Endothelial cell (in vitro differentiated cells): ENCODE data around the gene MANEA. TPM values are rescaled to one million over a fixed set of nuclear protein-coding genes. Genes with fewer than 3 reads are reported as not detected.

Experiments
- DNase-seq: peaks from one replicate; pipeline ENCODE4 v3.0.0; 2021; ENCODE audit warnings: low spot score
- H3K27ac Mint-ChIP-seq: one replicate; pipeline ENCODE4 v1.8.0; 2021; ENCODE audit warnings: mixed read lengths, inconsistent platforms; ENCODE audit not compliant: unreplicated experiment
- H3K27me3 Mint-ChIP-seq: one replicate; pipeline ENCODE4 v1.8.0; 2021; ENCODE audit warnings: mild to moderate bottlenecking, moderate library complexity, mixed read lengths, inconsistent platforms; ENCODE audit not compliant: unreplicated experiment
- H3K36me3 Mint-ChIP-seq: one replicate; pipeline ENCODE4 v1.8.0; 2021; ENCODE audit warnings: mild to moderate bottlenecking, low read depth, mixed read lengths, inconsistent platforms; ENCODE audit not compliant: unreplicated experiment
- H3K4me1 Mint-ChIP-seq: one replicate; pipeline ENCODE4 v1.8.0; 2021; ENCODE audit warnings: mild to moderate bottlenecking, mixed read lengths, inconsistent platforms; ENCODE audit not compliant: unreplicated experiment
- H3K4me3 Mint-ChIP-seq: one replicate; pipeline ENCODE4 v1.8.0; 2021; ENCODE audit warnings: mild to moderate bottlenecking, mixed read lengths, inconsistent platforms; ENCODE audit not compliant: unreplicated experiment
- H3K9me3 Mint-ChIP-seq: one replicate; pipeline ENCODE4 v1.8.0; 2021; ENCODE audit warnings: mixed read lengths, inconsistent platforms; ENCODE audit not compliant: unreplicated experiment
- CTCF ChIP-seq: fragments of 200-600 bp; sonication (generic); IDR thresholded peaks from one replicate; pipeline ENCODE4 v1.5.0; 2021; ENCODE audit warnings: antibody characterized with exemption; ENCODE audit not compliant: unreplicated experiment
- long read RNA-seq: library from polyadenylated mRNA; unstranded; transcript quantifications from one replicate; pipeline ENCODE4 v2.0.0, GENCODE V29; 2020; ENCODE audit not compliant: unreplicated experiment
- total RNA-seq: library from RNA; stranded (reverse); fragmentation: NEBNext Ultra II Directional; extraction: Animal tissue kit (Norgen Biotek cat#: 25700); gene quantifications from one replicate; pipeline ENCODE4 v1.2.1, GENCODE V29; 2021; ENCODE audit not compliant: unreplicated experiment

MANEA gene, protein sequence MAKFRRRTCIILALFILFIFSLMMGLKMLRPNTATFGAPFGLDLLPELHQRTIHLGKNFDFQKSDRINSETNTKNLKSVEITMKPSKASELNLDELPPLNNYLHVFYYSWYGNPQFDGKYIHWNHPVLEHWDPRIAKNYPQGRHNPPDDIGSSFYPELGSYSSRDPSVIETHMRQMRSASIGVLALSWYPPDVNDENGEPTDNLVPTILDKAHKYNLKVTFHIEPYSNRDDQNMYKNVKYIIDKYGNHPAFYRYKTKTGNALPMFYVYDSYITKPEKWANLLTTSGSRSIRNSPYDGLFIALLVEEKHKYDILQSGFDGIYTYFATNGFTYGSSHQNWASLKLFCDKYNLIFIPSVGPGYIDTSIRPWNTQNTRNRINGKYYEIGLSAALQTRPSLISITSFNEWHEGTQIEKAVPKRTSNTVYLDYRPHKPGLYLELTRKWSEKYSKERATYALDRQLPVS
- total RNA-seq = 7.5 TPM
- long read RNA-seq, partial matches to known transcripts = 0 of 1 reads
- long read RNA-seq, other reads (novel, unspliced or antisense) = 0 of 1 reads

DNA sequence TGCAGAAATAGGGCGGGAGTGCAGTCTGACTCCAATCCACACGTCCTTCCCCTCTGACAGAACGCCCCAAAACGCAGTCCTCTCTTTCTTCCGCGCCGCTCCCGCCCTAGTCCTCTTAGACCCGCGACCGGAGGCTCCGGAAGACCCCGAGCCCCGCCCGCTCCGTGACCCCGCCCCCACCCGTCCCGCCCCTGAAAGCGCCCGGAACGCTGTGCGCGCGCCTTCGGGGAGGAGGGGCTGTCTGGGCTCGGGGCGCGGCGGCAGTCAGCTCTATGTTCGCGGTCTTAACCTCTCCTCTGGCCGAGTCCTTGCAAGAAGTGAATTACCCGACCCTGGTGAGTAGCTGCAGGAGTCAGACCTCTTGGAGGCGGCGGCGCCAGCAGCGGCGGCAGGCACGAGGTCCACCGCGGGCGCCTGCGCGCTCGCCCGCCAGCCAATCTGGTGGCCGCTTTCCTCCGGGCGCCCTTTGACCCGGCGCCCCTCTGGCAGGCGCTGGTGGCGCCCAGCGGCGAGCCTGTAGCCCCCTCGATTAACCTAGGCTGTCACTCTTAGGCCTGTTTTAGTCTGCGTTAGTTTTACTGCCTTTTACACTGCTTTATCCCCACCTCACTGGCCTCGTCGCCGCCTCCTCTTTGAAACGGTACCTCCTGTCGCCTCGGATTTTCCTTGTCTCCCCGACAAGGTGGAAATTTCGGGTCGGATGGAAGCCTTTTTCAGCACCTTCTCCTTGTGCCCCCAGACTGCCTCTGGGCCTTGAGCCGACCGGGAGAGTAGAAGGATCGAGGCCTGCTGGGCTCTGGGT, at the start of gene MANEA:
TSS of gene MANEA (plus strand) at position 232 of the 802 bp plus-strand sequence. CDS start 8,905 bp downstream, outside the sequence.
- TF ChIP-seq CTCF = no peak
- H3K4me1 Mint-ChIP-seq = peaks cover 15% of the 10 kb centered on the region

DNA sequence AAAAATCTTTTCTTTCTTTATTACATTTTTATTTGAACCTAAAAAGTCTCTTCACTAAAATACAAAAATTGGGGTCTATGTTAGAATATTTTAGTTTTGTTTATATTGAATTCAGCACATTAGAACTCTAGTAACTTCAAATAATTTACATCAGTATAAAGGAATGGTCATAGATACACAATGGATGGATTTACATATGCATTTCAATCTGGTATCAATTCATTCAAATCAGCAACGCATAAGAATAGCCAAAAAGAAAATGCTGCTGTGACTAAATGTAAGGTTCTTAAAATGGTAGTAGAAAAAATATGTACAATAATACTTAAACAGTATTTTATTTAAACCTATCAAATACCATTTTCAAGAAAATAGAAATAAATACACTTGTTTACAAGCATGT, 47.6 kb upstream of the MANEA start:
- Mint-ChIP-seq H3K27me3 (no peaks in the 10 kb centered on the region), H3K27ac (no peak overlapping the region), H3K9me3 (no peaks in the 10 kb centered on the region), H3K36me3 (no peaks in the 10 kb centered on the region), H3K4me3 (no peak overlapping the region), H3K4me1 (no peaks in the 10 kb centered on the region)
- TF ChIP-seq CTCF = no peak
- no peak for DNase-seq

More for the DNA sequence above, at the start of gene MANEA:
- Mint-ChIP-seq H3K9me3 (no peaks in the 10 kb centered on the region), H3K27ac (peak within 1 kb of the TSS; percentile 95), H3K36me3 (no peaks in the 10 kb centered on the region), H3K4me3 (peak within 1 kb of the TSS; percentile 98), H3K27me3 (peaks cover 2% of the 10 kb centered on the region)
- peak; percentile 77 for DNase-seq

DNA sequence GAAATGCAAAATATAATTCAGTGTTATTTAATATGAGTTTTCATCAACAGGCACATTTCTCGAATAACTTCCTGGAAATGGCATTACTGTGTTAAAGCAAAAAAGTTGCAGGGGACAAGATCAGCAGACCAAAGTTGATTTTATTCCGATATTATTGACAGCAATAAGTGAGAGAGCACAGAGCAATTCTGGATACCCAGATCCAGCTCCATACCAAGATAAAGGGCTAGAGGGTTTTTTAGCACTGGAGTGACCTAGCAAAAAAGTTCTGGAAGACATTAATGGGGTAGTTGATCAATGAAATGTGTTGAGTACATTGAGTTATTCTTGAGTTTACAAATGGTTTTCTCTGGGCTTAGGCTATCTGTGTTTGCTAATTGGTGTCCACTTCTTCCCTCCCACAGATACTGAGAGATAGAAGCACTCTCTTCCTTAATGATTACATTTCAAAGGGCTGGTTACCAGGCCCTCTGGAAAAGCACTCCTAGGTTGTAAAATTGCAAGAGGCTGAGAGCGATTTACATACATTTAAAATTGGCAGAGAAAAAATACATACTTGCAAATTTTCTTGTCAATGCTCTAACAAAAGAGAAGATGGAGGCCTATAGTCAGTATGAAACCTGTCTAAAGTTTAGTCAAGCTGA, 47.0 kb upstream of the MANEA start:
- H3K4me3 Mint-ChIP-seq = no peak overlapping the region
- no peaks in the 10 kb centered on the region for H3K36me3 Mint-ChIP-seq
- H3K27ac Mint-ChIP-seq = no peak overlapping the region
- no peaks in the 10 kb centered on the region for H3K4me1 Mint-ChIP-seq
- H3K9me3 Mint-ChIP-seq = no peaks in the 10 kb centered on the region
- TF ChIP-seq CTCF = no peak
- no peak for DNase-seq
- no peaks in the 10 kb centered on the region for H3K27me3 Mint-ChIP-seq

DNA sequence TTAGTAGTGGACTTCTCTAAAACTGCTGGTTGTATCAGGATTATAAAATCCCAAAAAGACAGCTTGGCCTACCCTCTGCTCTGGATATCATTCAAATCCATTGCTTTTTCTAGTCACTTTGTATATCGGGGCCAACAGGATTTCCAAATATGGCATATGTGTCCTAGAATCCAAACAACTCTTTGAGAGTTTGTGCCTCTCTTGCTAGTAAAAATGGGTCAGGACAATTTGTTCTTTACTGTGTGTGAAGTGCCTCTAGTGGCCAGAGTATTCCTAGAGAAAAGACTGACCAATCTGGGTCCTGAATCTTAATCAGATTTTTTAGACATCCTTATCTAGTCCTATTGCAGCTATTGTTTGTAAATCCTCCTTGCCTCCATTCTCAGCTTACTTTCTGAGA, 33.5 kb upstream of the MANEA start:
- H3K4me3 Mint-ChIP-seq = no peak overlapping the region
- H3K27ac Mint-ChIP-seq = no peak overlapping the region
- no peaks in the 10 kb centered on the region for H3K36me3 Mint-ChIP-seq
- TF ChIP-seq CTCF = no peak
- peaks cover 17% of the 10 kb centered on the region for H3K4me1 Mint-ChIP-seq
- no peaks in the 10 kb centered on the region for H3K27me3 Mint-ChIP-seq
- H3K9me3 Mint-ChIP-seq = no peaks in the 10 kb centered on the region
- DNase-seq = no peak
